HepG2 (cell line): ENCODE results near the gene UPB1. TPM values are rescaled to one million over a fixed set of nuclear protein-coding genes. Genes with fewer than 3 reads are reported as not detected.

Experiments
- CEBPB ChIP-seq: IDR thresholded peaks from 2 replicates; pipeline ENCODE4 v1.6.1; 2011; ENCODE audit warnings: low read depth, low read length, improper control_type of control experiment, borderline replicate concordance
- ESRRA ChIP-seq: sonication (generic); formaldehyde crosslinking; IDR thresholded peaks from 2 replicates; pipeline ENCODE4 v1.5.1; 2020; ENCODE audit warnings: mild to moderate bottlenecking, low read depth, missing genetic modification reagents
- HHEX ChIP-seq: IDR thresholded peaks from 2 replicates; pipeline ENCODE4 v1.6.1; 2016; ENCODE audit warnings: control low read depth
- KAT2B ChIP-seq: fragments of 150-350 bp; IDR thresholded peaks from 2 replicates; pipeline ENCODE4 v1.6.1; 2014; ENCODE audit warnings: low read depth, low read length, borderline replicate concordance
- KDM5A ChIP-seq: fragments of 200-600 bp; sonication (generic); IDR thresholded peaks from 2 replicates; pipeline ENCODE4 v1.7.0; 2018; ENCODE audit warnings: antibody characterized with exemption, mild to moderate bottlenecking, low read length, borderline replicate concordance
- MYC ChIP-seq: sonication (generic); formaldehyde crosslinking; IDR thresholded peaks from 2 replicates; pipeline ENCODE4 v1.9.0; 2021; ENCODE audit warnings: missing genetic modification reagents, borderline replicate concordance
- POLR2AphosphoS5 ChIP-seq: IDR thresholded peaks from 2 replicates; pipeline ENCODE4 v1.6.1; 2012; ENCODE audit warnings: low read depth, low read length
- TAF1 ChIP-seq: sonication (generic); formaldehyde crosslinking; IDR thresholded peaks from 2 replicates; pipeline ENCODE4 v1.4.0; 2020; ENCODE audit warnings: missing genetic modification reagents
- ZNF383 ChIP-seq: sonication (generic); formaldehyde crosslinking; IDR thresholded peaks from 2 replicates; pipeline ENCODE4 v1.4.0; 2020; ENCODE audit warnings: missing genetic modification reagents, mild to moderate bottlenecking, borderline replicate concordance
- ZNF547 ChIP-seq: sonication (generic); formaldehyde crosslinking; IDR thresholded peaks from 2 replicates; pipeline ENCODE4 v1.5.1; 2020; ENCODE audit warnings: mild to moderate bottlenecking, missing genetic modification reagents
- ZNF567 ChIP-seq: sonication (generic); formaldehyde crosslinking; IDR thresholded peaks from 2 replicates; pipeline ENCODE4 v1.8.1; 2023; ENCODE audit warnings: mild to moderate bottlenecking, missing genetic modification reagents, borderline replicate concordance
- ZNF709 ChIP-seq: sonication (generic); formaldehyde crosslinking; IDR thresholded peaks from 2 replicates; pipeline ENCODE4 v1.5.0; 2020; ENCODE audit warnings: mild to moderate bottlenecking, missing genetic modification reagents
- ZSCAN29 ChIP-seq: sonication (generic); formaldehyde crosslinking; conservative IDR thresholded peaks from 2 replicates; pipeline ENCODE4 v1.4.0; 2020; ENCODE audit warnings: mild to moderate bottlenecking, missing genetic modification reagents
- polyA plus RNA-seq, 8 experiments: library from polyadenylated mRNA; depleted of rRNA in 3 of 8; stranded (reverse) in 7 of 8; unstranded in 1 of 8; fragments of >200 nt; fragmentation: Illumina TruSeq in 4 of 8; extraction: Trizol in 4 of 8; gene quantifications; 2 replicates each; pipeline versions ENCODE4 v1.2.1 to v1.2.3, GENCODE V29; 2011 to 2016; ENCODE audit warnings: low read depth in 4 of 8, missing spikeins in 1 of 8, mixed read lengths in 1 of 8; ENCODE audit not compliant: insufficient read depth in 1 of 8
- total RNA-seq, 5 experiments: library from RNA; depleted of rRNA; stranded (reverse); fragments of >200 nt; fragmentation: Illumina TruSeq; extraction: Trizol; gene quantifications; 2 replicates each; pipeline ENCODE4 v1.2.3, GENCODE V29; 2016; ENCODE audit warnings: low read depth in 1 of 5
- TF ChIP-seq, protein P1 (sequence below), 2 experiments: sonication (generic) in 1 of 2; formaldehyde crosslinking in 1 of 2; IDR thresholded peaks; 2 replicates each; pipeline versions ENCODE4 v1.5.1 to v1.6.1; 2011 to 2020; ENCODE audit warnings: borderline replicate concordance in 1 of 2, low read depth in 1 of 2, low read length in 1 of 2, mild to moderate bottlenecking in 1 of 2, missing genetic modification reagents in 1 of 2, moderate library complexity in 1 of 2
- TF ChIP-seq, protein P2 (sequence below): sonication (generic); formaldehyde crosslinking; IDR thresholded peaks from 2 replicates; pipeline ENCODE4 v1.8.1; 2022; ENCODE audit warnings: low read depth, mild to moderate bottlenecking, missing genetic modification reagents
- TF ChIP-seq, protein P3 (sequence below): sonication (generic); formaldehyde crosslinking; IDR thresholded peaks from 2 replicates; pipeline ENCODE4 v1.5.1; 2020; ENCODE audit warnings: mild to moderate bottlenecking, missing genetic modification reagents, borderline replicate concordance

Gene UPB1
- total and polyA plus RNA-seq, 2 of the 13 experiments (the other 11 are each of a cell fraction or from before 2014, with no cell fraction given), result 0.38 to 1.2 TPM

DNA sequence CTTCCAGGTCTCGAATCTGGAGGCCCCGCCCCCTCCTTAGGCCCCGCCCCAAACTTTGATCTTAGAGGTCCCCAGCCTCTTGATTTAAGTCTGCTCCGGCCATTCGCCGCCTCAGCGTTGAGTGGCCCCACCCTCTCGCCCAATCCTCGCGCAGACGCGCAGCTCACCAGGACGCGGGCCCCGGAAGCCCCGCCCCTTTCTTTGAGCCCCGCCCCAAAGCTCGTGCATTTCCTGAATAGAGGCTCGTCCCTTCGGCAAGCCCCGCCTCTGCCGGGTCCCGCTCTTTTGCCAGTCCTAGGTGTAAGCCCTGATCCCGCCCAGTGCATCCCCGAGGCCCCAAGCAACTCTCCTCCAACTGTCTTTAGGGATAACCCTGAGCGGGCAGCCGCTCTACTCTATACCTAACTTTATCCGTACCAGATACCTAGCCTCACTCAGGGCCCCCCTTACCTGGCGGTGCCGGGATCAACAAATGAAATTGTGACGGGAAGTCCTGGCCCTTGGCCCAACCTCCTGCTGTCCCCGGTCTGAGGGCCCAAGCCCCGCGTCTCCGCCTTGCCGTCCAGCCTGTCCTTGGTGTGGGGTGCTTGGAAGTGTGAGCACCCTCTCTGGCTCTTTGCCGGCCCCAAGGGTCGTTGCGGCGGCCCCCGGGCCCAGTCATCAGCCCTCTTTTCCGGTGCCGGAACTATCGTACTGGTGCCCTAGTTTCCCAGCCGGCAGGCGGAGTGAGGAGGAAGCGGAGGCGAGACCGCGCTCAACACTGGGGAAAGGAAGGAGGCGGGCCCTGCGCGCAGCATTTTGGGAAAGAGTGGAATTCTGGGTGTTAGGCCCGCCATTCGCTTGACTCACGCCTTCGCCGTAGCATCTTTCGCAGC is 60.3 kb downstream of the UPB1 start, which contains the start of gene SNRPD3 (continued):
- TF ChIP-seq TAF1 (CRISPR knock-in tag), result peak; percentile 95
- no peak for TF ChIP-seq ZNF383 (CRISPR knock-in tag)
- TF ChIP-seq, protein P1, sequence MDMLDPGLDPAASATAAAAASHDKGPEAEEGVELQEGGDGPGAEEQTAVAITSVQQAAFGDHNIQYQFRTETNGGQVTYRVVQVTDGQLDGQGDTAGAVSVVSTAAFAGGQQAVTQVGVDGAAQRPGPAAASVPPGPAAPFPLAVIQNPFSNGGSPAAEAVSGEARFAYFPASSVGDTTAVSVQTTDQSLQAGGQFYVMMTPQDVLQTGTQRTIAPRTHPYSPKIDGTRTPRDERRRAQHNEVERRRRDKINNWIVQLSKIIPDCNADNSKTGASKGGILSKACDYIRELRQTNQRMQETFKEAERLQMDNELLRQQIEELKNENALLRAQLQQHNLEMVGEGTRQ (IDR thresholded peaks at IDR 0.05; ENCODE audit: low read depth, low read length), result no peak
- TF ChIP-seq, protein P1 (CRISPR knock-in tag; IDR thresholded peaks at IDR 0.05; ENCODE audit: borderline replicate concordance), result 0 out of 2 replicates have a peak, but pooled peaks have one; percentile 22
- TF ChIP-seq ZNF567 (CRISPR knock-in tag), result no peak
- no peak for TF ChIP-seq KAT2B
- peak; percentile 86 for TF ChIP-seq ZNF709 (CRISPR knock-in tag)
- TF ChIP-seq, protein P2, sequence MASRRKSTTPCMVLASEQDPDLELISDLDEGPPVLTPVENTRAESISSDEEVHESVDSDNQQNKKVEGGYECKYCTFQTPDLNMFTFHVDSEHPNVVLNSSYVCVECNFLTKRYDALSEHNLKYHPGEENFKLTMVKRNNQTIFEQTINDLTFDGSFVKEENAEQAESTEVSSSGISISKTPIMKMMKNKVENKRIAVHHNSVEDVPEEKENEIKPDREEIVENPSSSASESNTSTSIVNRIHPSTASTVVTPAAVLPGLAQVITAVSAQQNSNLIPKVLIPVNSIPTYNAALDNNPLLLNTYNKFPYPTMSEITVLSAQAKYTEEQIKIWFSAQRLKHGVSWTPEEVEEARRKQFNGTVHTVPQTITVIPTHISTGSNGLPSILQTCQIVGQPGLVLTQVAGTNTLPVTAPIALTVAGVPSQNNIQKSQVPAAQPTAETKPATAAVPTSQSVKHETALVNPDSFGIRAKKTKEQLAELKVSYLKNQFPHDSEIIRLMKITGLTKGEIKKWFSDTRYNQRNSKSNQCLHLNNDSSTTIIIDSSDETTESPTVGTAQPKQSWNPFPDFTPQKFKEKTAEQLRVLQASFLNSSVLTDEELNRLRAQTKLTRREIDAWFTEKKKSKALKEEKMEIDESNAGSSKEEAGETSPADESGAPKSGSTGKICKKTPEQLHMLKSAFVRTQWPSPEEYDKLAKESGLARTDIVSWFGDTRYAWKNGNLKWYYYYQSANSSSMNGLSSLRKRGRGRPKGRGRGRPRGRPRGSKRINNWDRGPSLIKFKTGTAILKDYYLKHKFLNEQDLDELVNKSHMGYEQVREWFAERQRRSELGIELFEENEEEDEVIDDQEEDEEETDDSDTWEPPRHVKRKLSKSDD (CRISPR knock-in tag), result 0 out of 2 replicates have a peak, but pooled peaks have one; percentile 52
- TF ChIP-seq HHEX (CRISPR knock-in tag), result no peak; the same call in 1 of the 2 replicates
- TF ChIP-seq MYC (CRISPR knock-in tag), result peak; percentile 90
- TF ChIP-seq ZSCAN29 (CRISPR knock-in tag), result peak; percentile 79; the same call in 1 of the 2 replicates
- peak; percentile 94 for TF ChIP-seq ZNF547 (CRISPR knock-in tag)
- no peak for TF ChIP-seq CEBPB
- peak; percentile 99 for TF ChIP-seq KDM5A
- TF ChIP-seq, protein P3, sequence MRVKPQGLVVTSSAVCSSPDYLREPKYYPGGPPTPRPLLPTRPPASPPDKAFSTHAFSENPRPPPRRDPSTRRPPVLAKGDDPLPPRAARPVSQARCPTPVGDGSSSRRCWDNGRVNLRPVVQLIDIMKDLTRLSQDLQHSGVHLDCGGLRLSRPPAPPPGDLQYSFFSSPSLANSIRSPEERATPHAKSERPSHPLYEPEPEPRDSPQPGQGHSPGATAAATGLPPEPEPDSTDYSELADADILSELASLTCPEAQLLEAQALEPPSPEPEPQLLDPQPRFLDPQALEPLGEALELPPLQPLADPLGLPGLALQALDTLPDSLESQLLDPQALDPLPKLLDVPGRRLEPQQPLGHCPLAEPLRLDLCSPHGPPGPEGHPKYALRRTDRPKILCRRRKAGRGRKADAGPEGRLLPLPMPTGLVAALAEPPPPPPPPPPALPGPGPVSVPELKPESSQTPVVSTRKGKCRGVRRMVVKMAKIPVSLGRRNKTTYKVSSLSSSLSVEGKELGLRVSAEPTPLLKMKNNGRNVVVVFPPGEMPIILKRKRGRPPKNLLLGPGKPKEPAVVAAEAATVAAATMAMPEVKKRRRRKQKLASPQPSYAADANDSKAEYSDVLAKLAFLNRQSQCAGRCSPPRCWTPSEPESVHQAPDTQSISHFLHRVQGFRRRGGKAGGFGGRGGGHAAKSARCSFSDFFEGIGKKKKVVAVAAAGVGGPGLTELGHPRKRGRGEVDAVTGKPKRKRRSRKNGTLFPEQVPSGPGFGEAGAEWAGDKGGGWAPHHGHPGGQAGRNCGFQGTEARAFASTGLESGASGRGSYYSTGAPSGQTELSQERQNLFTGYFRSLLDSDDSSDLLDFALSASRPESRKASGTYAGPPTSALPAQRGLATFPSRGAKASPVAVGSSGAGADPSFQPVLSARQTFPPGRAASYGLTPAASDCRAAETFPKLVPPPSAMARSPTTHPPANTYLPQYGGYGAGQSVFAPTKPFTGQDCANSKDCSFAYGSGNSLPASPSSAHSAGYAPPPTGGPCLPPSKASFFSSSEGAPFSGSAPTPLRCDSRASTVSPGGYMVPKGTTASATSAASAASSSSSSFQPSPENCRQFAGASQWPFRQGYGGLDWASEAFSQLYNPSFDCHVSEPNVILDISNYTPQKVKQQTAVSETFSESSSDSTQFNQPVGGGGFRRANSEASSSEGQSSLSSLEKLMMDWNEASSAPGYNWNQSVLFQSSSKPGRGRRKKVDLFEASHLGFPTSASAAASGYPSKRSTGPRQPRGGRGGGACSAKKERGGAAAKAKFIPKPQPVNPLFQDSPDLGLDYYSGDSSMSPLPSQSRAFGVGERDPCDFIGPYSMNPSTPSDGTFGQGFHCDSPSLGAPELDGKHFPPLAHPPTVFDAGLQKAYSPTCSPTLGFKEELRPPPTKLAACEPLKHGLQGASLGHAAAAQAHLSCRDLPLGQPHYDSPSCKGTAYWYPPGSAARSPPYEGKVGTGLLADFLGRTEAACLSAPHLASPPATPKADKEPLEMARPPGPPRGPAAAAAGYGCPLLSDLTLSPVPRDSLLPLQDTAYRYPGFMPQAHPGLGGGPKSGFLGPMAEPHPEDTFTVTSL (CRISPR knock-in tag), result no peak
- TF ChIP-seq ESRRA (CRISPR knock-in tag), result peak; percentile 70
- TF ChIP-seq POLR2AphosphoS5, result peak; percentile 86
